ENCODE measurements around the gene PRAMEF12. TPM values are rescaled to one million over a fixed set of nuclear protein-coding genes. Genes with fewer than 3 reads are reported as not detected.

Gene PRAMEF12
- total RNA-seq, 1 donor from 2014 or later = not detected

GRCh38 chr1:12769976-12770505, 3.5 kb upstream of the PRAMEF12 start:
- intact Hi-C loops (cut with micrococcal nuclease) = no loop called here
- Histone ChIP-seq H3K27ac (replicated peaks) (no peak overlapping the region), H3K9me3 (replicated peaks) (peaks cover 9% of the 10 kb centered on the region), H3K4me3 (no peak overlapping the region), H3K27me3 (ENCODE audit: low read depth) (peaks cover 71% of the 10 kb centered on the region), H3K36me3 (no peaks in the 10 kb centered on the region), H3K4me1 (no peaks in the 10 kb centered on the region)
- no peak for TF ChIP-seq CTCF (IDR thresholded peaks at IDR 0.05; ENCODE audit: borderline replicate concordance)
- DNase-seq = no peak

- Histone ChIP-seq H3K27ac (replicated peaks) (no peak overlapping the region), H3K4me1 (no peaks in the 10 kb centered on the region), H3K27me3 (ENCODE audit: low read depth) (peaks cover 77% of the 10 kb centered on the region), H3K9me3 (replicated peaks) (peaks cover 9% of the 10 kb centered on the region), H3K36me3 (no peaks in the 10 kb centered on the region), H3K4me3 (no peak overlapping the region)
- no peak for DNase-seq
- no peak for TF ChIP-seq CTCF (IDR thresholded peaks at IDR 0.05; ENCODE audit: borderline replicate concordance)
- intact Hi-C loops (cut with micrococcal nuclease) = no loop called here
These were observed 2.9 kb upstream of the PRAMEF12 start for GRCh38 chr1:12770620-12771019.

- peaks cover 9% of the 10 kb centered on the region for H3K9me3 ChIP-seq (replicated peaks)
- no peak for DNase-seq
- H3K27ac ChIP-seq (replicated peaks) = no peak overlapping the region
- intact Hi-C loops (cut with micrococcal nuclease) = no loop called here
- H3K4me1 ChIP-seq = no peaks in the 10 kb centered on the region
- no peaks in the 10 kb centered on the region for H3K36me3 ChIP-seq
- no peak overlapping the region for H3K4me3 ChIP-seq
- TF ChIP-seq CTCF (IDR thresholded peaks at IDR 0.05; ENCODE audit: borderline replicate concordance) = no peak
- peaks cover 83% of the 10 kb centered on the region for H3K27me3 ChIP-seq (ENCODE audit: low read depth)
These were observed 2.4 kb upstream of the PRAMEF12 start for GRCh38 chr1:12771186-12771585.

- DNase-seq = no peak
- peaks cover 4% of the 10 kb centered on the region for H3K9me3 ChIP-seq (replicated peaks)
- intact Hi-C loops (cut with micrococcal nuclease) = no loop called here
- TF ChIP-seq CTCF (IDR thresholded peaks at IDR 0.05; ENCODE audit: borderline replicate concordance) = no peak
- peaks cover 85% of the 10 kb centered on the region for H3K27me3 ChIP-seq (ENCODE audit: low read depth)
- H3K4me1 ChIP-seq = no peaks in the 10 kb centered on the region
- H3K27ac ChIP-seq (replicated peaks) = no peak overlapping the region
- H3K4me3 ChIP-seq = no peak overlapping the region
- no peaks in the 10 kb centered on the region for H3K36me3 ChIP-seq
These were observed 1.0 kb upstream of the PRAMEF12 start for GRCh38 chr1:12772520-12772919.

GRCh38 chr1:12774801-12775345, 1.3 kb downstream of the PRAMEF12 start:
- Histone ChIP-seq H3K27ac (replicated peaks) (no peak overlapping the region), H3K36me3 (no peaks in the 10 kb centered on the region)

More at GRCh38 chr1:12774801-12775345, 1.3 kb downstream of the PRAMEF12 start:
- H3K4me1 ChIP-seq = no peaks in the 10 kb centered on the region
- intact Hi-C loops (cut with micrococcal nuclease) = no loop called here
- peaks cover 4% of the 10 kb centered on the region for H3K9me3 ChIP-seq (replicated peaks)
- no peak overlapping the region for H3K4me3 ChIP-seq
- no peak for TF ChIP-seq CTCF (IDR thresholded peaks at IDR 0.05; ENCODE audit: borderline replicate concordance)
- peaks cover 70% of the 10 kb centered on the region for H3K27me3 ChIP-seq (ENCODE audit: low read depth)
- DNase-seq = no peak

Data from left ventricle myocardium inferior (tissue), 1 donor.